Thyroid gland (tissue), 4 donors: ENCODE measurements around the gene FAM222B.

Experiments
- POLR2A ChIP-seq, 2 donors: fragments of 450-650 bp; IDR thresholded peaks; one replicate each; pipeline ENCODE4 v1.6.1; 2017; ENCODE audit warnings: antibody characterized with exemption in 2 of 2, mild to moderate bottlenecking in 2 of 2, moderate library complexity in 1 of 2
- TF ChIP-seq, protein P1 (sequence below), 6 experiments: fragments of 200-600 bp in 3 of 6; fragments of 450-650 bp in 3 of 6; sonication (generic) in 3 of 6; IDR thresholded peaks; one replicate each; pipeline ENCODE4 v1.5.1; 2016 to 2019; ENCODE audit warnings: antibody characterized with exemption in 6 of 6, mild to moderate bottlenecking in 2 of 6, inconsistent platforms in 1 of 6, moderate library complexity in 1 of 6

DNA sequence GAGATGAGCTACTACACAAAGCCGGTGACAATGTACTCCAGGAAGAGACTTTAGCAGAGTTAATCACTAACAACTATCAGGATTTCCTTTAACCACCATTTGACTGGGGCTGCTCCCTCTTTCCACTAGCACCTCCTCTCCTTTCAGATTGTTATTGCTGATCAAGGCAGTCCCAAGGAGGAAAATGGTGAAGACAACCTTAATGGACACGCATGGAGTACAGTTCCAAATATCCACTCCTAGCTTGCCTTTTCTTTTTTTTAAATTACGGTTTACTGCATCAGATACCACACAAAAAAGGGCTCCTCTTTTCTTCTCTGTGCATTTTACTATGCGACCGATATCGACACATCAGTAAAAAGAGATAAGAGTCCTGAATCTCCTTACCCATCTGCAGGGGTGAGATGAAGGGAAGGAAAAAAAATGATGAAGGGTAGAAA is 30.9 kb downstream of the FAM222B start:
- TF ChIP-seq, protein P1, sequence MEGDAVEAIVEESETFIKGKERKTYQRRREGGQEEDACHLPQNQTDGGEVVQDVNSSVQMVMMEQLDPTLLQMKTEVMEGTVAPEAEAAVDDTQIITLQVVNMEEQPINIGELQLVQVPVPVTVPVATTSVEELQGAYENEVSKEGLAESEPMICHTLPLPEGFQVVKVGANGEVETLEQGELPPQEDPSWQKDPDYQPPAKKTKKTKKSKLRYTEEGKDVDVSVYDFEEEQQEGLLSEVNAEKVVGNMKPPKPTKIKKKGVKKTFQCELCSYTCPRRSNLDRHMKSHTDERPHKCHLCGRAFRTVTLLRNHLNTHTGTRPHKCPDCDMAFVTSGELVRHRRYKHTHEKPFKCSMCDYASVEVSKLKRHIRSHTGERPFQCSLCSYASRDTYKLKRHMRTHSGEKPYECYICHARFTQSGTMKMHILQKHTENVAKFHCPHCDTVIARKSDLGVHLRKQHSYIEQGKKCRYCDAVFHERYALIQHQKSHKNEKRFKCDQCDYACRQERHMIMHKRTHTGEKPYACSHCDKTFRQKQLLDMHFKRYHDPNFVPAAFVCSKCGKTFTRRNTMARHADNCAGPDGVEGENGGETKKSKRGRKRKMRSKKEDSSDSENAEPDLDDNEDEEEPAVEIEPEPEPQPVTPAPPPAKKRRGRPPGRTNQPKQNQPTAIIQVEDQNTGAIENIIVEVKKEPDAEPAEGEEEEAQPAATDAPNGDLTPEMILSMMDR (IDR thresholded peaks at IDR 0.05) = peak in 1 of 6 experiments; percentile 9
- no peak for TF ChIP-seq POLR2A (IDR thresholded peaks at IDR 0.05)
